ENCODE results near the gene ADAMTS15. TPM values are rescaled to one million over a fixed set of nuclear protein-coding genes. Genes with fewer than 3 reads are reported as not detected.

The ADAMTS15 gene
- total and polyA plus RNA-seq, 2 donors (not counting 1 experiment from before 2014, with no cell fraction given): not detected

- no peak overlapping the region for H2AFZ ChIP-seq (ENCODE audit: insufficient read depth, low read depth, low read length, poor library complexity, severe bottlenecking)
- H3K9me3 ChIP-seq (ENCODE audit: control extremely low read depth in 1 of 3, control insufficient read depth in 2 of 3, insufficient read depth in 1 of 3, low read length in 2 of 3): no peaks in the 10 kb centered on the region
- no peaks in the 10 kb centered on the region for H4K20me1 ChIP-seq (ENCODE audit: control insufficient read depth, insufficient read depth, low read length, poor library complexity, severe bottlenecking)
- POLR2A ChIA-PET: no interaction called here
- Mint-ChIP-seq H3K27ac (no peak overlapping the region), H3K27me3 (peaks cover 20% of the 10 kb centered on the region), H3K4me1 (no peaks in the 10 kb centered on the region), H3K4me3 (no peak overlapping the region), H3K9me3 (ENCODE audit: insufficient read depth) (no peaks in the 10 kb centered on the region)
- H3K36me3 ChIP-seq (replicated peaks in 1 of 2; ENCODE audit: control extremely low read depth in 1 of 2, control insufficient read depth in 1 of 2, extremely low read depth in 1 of 2, insufficient read depth in 2 of 2, low read length in 1 of 2): no peaks in the 10 kb centered on the region
- H3K4me1 ChIP-seq (ENCODE audit: control insufficient read depth in 2 of 2, insufficient read depth in 2 of 2, low read length in 2 of 2): no peaks in the 10 kb centered on the region
- no peak for DNase-seq
- H3K27me3 ChIP-seq (replicated peaks in 1 of 4; ENCODE audit: control extremely low read depth in 1 of 4, control insufficient read depth in 3 of 4, insufficient read depth in 4 of 4, low read length in 3 of 4): peaks cover 0 to 2% (median 0%) of the 10 kb centered on the region in 4 experiments
- WGBS (ENCODE audit: insufficient coverage): 92% methylated on average over 6 of the region's 10 CpGs
- H3K9ac ChIP-seq (ENCODE audit: low read length): no peak overlapping the region
- CTCF ChIA-PET: no interaction called here
- no peaks in the 10 kb centered on the region for H3K79me2 ChIP-seq (ENCODE audit: control insufficient read depth, insufficient read depth, low read length)
- no peak for ATAC-seq (ENCODE audit: low read depth)
- H3K4me3 ChIP-seq (ENCODE audit: control extremely low read depth in 1 of 5, extremely low read depth in 1 of 5, insufficient read depth in 1 of 5, low read depth in 2 of 5, low read length in 4 of 5): no peak overlapping the region
- no peak overlapping the region for H3K27ac ChIP-seq (ENCODE audit: low read length in 2 of 2)
- TF ChIP-seq EZH2 (IDR thresholded peaks at IDR 0.05; ENCODE audit: borderline replicate concordance, insufficient read depth, low read depth, low read length, poor library complexity, severe bottlenecking): no peak
- TF ChIP-seq CTCF (IDR thresholded peaks at IDR 0.05): no peak
- intact Hi-C loops (cut with micrococcal nuclease): no loop called here
- H3K4me2 ChIP-seq (replicated peaks; ENCODE audit: low read depth, low read length, poor library complexity, severe bottlenecking): no peak overlapping the region
Measured at GRCh38 chr11:130523609-130524008, 75.2 kb downstream of the ADAMTS15 start.

GRCh38 chr11:130524132-130524790, 75.8 kb downstream of the ADAMTS15 start:
- Histone ChIP-seq H3K4me2 (replicated peaks; ENCODE audit: low read depth, low read length, poor library complexity, severe bottlenecking) (no peak overlapping the region), H3K9ac (ENCODE audit: low read length) (no peak overlapping the region), H2AFZ (ENCODE audit: insufficient read depth, low read depth, low read length, poor library complexity, severe bottlenecking) (no peak overlapping the region), H3K27me3 (replicated peaks in 1 of 4; ENCODE audit: control extremely low read depth in 1 of 4, control insufficient read depth in 3 of 4, insufficient read depth in 4 of 4, low read length in 3 of 4) (peaks cover 0 to 2% (median 0%) of the 10 kb centered on the region in 4 experiments), H4K20me1 (ENCODE audit: control insufficient read depth, insufficient read depth, low read length, poor library complexity, severe bottlenecking) (no peaks in the 10 kb centered on the region), H3K9me3 (ENCODE audit: control extremely low read depth in 1 of 3, control insufficient read depth in 2 of 3, insufficient read depth in 1 of 3, low read length in 2 of 3) (no peaks in the 10 kb centered on the region), H3K4me3 (ENCODE audit: control extremely low read depth in 1 of 5, extremely low read depth in 1 of 5, insufficient read depth in 1 of 5, low read depth in 2 of 5, low read length in 4 of 5) (no peak overlapping the region), H3K27ac (ENCODE audit: low read length in 2 of 2) (no peak overlapping the region), H3K36me3 (replicated peaks in 1 of 2; ENCODE audit: control extremely low read depth in 1 of 2, control insufficient read depth in 1 of 2, extremely low read depth in 1 of 2, insufficient read depth in 2 of 2, low read length in 1 of 2) (no peaks in the 10 kb centered on the region), H3K4me1 (ENCODE audit: control insufficient read depth in 2 of 2, insufficient read depth in 2 of 2, low read length in 2 of 2) (no peaks in the 10 kb centered on the region), H3K79me2 (ENCODE audit: control insufficient read depth, insufficient read depth, low read length) (no peaks in the 10 kb centered on the region)
- intact Hi-C loops (cut with micrococcal nuclease): no loop called here
- Mint-ChIP-seq H3K4me1 (no peaks in the 10 kb centered on the region), H3K9me3 (ENCODE audit: insufficient read depth) (no peaks in the 10 kb centered on the region), H3K27me3 (peaks cover 20% of the 10 kb centered on the region), H3K27ac (no peak overlapping the region), H3K4me3 (no peak overlapping the region)
- TF ChIP-seq CTCF (IDR thresholded peaks at IDR 0.05) (no peak), EZH2 (IDR thresholded peaks at IDR 0.05; ENCODE audit: borderline replicate concordance, insufficient read depth, low read depth, low read length, poor library complexity, severe bottlenecking) (no peak)
- WGBS (ENCODE audit: insufficient coverage): 95% methylated on average over 5 of the region's 8 CpGs
- ATAC-seq (ENCODE audit: low read depth) (no peak), DNase-seq (no peak)
- ChIA-PET CTCF (no interaction called here), POLR2A (no interaction called here)

Data from B cell (primary cell).